GM21360 (cell line): Measurements from ENCODE around the gene MTHFD1.
"Not testable (repeated sequence)": the region's sequence is repeated elsewhere in the genome, so short reads cannot be mapped to it uniquely, and the experiment has no call there.

Experiments used
- ATAC-seq: cut with Tn5 transposase; IDR thresholded peaks from one replicate; pipeline ENCODE4 v1.9.1; 2021; ENCODE audit warnings: mild to moderate bottlenecking, moderate library complexity; ENCODE audit not compliant: unreplicated experiment

The MTHFD1 gene

DNA sequence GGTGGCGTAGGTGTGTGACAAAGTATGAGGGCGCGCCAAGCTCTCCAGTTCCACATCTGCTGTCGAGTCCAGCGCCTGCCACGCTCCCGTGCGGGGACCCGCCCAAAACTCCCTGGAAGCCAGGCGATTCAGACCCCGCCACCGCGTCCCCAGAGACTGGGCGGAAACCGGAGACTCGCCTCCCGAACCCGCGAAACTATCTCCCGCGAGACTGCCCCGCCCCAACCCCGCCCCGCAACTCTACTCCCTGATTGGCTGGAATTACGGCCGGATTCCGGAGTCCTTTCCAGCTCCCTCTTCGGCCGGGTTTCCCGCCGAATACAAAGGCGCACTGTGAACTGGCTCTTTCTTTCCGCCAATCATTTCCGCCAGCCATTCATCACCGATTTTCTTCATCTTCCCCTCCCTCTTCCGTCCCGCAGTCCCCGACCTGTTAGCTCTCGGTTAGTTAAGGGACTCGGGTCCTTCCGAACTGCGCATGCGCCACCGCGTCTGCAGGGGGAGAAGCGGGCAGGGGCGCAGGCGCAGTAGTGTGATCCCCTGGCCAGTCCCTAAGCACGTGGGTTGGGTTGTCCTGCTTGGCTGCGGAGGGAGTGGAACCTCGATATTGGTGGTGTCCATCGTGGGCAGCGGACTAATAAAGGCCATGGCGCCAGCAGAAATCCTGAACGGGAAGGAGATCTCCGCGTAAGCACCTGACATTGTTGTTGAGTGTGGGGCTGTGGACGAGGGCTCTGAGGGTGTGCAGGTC, at the start of gene MTHFD1:
Gene MTHFD1 (plus strand): TSS at position 572 of the 751 bp plus-strand sequence. CDS start 75 bp downstream, at position 647.
- peak; percentile 81 for ATAC-seq

GRCh38 chr14:64338616-64339316, 49.4 kb upstream of the MTHFD1 start:
- peak; percentile 88 for ATAC-seq

- no peak for ATAC-seq
Measured at GRCh38 chr14:64340560-64341196, 47.5 kb upstream of the MTHFD1 start.

DNA sequence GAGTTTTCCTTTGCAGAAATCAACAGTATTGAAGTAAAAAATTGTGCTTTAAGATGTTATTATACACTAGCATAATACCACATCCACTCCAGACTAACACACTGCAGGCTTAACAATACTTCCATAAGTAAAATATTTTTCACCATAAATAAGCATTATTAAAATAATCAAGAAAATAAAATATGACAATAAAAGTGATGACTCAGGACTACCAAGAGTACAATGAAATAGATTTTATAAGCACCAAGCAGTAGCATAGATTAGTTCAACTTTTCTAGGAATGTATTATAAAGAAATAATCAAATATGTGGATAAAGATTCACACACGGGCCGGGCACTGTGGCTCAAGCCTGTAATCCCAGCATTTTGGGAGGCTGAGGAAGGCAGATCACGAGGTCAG, 40.4 kb upstream of the MTHFD1 start:
- ATAC-seq = no peak

GRCh38 chr14:64349741-64350490, 38.2 kb upstream of the MTHFD1 start:
- ATAC-seq = no peak

DNA sequence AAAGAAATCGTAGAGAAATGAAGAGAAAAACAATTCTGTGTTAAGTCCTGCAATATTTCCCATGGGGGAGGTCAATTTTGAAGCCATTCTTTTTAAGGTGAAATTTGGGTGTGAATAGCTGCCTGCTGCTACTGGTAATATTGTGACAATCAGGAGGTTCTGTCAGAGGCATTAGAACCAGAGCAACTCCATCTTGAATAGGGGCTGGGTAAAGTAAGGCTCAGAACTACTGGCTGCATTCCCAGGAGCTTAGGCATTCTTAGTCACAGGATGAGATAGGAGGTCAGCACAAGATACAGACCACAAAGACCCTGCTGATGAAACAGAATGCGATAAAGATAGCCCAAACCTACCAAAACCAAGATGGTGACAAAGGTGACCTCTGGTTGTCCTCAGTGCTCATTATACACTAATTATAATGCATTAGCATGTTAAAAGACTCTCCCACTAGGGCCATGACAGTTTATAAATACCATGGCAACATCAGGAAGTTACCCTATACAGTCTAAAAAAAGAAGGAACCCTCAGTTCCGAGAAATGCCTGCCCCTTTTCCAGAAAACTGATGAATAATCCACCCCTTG, 24.8 kb upstream of the MTHFD1 start:
- ATAC-seq = no peak

GRCh38 chr14:64364907-64365306, 23.2 kb upstream of the MTHFD1 start:
- no peak for ATAC-seq

GRCh38 chr14:64365358-64365889, 22.7 kb upstream of the MTHFD1 start:
- not testable (repeated sequence) for ATAC-seq

DNA sequence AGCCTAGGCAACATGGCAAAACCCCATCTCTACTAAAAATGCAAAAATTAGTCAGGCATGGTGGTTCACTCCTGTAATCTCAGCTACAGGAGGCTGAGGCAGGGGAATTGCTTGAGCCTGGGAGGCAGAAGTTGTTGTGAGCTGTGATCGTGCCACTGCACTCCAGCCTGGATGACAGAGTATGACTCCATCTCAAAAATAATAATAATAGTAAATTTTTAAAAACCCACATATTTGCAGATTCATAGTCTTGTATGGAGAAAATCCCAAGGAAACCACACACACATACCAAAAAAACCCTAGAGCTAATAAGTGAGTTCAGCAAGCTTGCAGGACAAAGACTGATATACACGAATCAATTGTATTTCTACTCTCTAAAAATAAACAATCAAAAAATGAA, 19.0 kb upstream of the MTHFD1 start:
- ATAC-seq = no peak

- ATAC-seq = peak; percentile 15
Measured at GRCh38 chr14:64387232-64387781, 846 bp upstream of the MTHFD1 start.

- no peak for ATAC-seq
Measured at GRCh38 chr14:64388533-64389285, 556 bp downstream of the MTHFD1 start.

- ATAC-seq = no peak
Measured at GRCh38 chr14:64391113-64391725, 3.1 kb downstream of the MTHFD1 start.

- ATAC-seq = no peak
Measured at GRCh38 chr14:64391986-64392385, 3.8 kb downstream of the MTHFD1 start.

DNA sequence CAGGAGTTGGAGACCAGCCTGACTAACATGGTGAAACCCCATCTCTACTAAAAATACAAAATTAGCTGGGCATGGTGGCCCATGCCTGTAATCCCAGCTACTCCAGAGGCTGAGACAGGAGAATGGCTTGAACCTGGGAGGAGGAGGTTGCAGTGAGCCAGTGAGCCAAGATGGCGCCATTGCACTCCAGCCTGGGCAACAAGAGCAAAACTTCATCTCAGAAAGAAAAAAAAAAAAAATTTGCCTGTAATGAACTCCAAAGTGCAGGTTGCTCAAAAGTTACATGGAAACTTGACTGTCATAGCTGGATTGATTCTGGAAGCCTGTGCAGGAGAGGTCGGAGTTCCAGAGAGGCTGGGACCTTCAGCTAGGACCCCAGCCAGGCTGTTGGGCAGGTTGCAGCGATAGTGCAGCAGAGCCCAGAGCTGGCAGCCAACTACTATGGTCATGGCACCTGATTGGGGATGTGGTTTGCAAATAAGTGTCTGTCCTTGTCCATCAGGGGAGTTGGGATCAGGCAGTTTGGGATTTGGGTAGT, 5.1 kb downstream of the MTHFD1 start:
- ATAC-seq = not testable (repeated sequence)

GRCh38 chr14:64394423-64394822, 6.3 kb downstream of the MTHFD1 start:
- ATAC-seq = no peak

GRCh38 chr14:64394977-64395633, 7.0 kb downstream of the MTHFD1 start:
- ATAC-seq = no peak

DNA sequence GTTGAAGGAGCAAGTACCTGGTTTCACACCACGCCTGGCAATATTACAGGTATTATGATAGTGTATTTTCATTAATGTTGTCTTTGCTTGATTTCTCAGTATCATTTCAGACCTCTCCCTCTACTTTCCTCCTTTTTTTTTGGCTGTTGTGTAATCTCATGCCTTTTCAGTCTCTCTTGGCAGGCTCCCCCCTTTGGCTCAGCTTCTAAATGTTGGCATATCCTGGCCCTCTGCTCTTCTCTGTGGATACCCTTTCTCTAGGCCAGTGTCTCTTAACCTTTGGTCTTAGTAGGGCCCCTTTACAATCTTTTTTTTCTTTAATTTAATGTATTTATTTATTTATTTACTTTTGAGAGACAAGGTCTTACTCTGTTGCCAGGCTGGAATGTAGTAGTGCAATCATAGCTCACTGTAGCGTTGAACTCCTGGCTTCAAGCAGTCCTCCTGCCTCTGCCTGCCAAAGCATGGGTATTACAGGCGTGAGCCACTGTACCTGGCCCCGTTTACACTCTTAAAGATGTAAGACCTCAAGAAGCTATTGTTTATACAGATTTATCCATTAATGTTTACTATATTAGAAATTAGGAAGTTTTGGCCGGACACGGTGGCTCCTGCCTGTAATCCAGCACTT, 12.8 kb downstream of the MTHFD1 start:
- ATAC-seq = no peak

DNA sequence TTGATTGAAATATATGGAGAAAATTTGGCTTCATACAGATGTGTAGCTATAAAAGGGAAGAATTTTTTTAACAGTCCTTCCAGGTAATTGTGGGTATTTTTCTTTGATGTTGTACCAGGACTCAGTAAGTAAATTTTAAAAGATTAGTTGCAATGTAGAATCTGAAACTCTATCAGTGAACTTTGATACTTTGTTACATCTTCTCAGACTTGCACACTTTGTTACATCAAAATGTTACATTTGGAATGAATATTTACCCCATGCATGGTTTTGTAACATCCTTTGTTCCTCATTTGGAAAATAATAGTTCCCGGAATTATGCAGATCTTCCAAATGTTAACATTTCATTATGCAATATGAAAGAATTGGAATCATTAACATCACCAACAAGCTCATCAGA, 13.8 kb downstream of the MTHFD1 start:
- no peak for ATAC-seq
